ENCODE measurements around the gene PIAS4.
A peak's percentile ranks its signal among the peaks of the same experiment; 100 is the strongest.

Gene PIAS4

DNA sequence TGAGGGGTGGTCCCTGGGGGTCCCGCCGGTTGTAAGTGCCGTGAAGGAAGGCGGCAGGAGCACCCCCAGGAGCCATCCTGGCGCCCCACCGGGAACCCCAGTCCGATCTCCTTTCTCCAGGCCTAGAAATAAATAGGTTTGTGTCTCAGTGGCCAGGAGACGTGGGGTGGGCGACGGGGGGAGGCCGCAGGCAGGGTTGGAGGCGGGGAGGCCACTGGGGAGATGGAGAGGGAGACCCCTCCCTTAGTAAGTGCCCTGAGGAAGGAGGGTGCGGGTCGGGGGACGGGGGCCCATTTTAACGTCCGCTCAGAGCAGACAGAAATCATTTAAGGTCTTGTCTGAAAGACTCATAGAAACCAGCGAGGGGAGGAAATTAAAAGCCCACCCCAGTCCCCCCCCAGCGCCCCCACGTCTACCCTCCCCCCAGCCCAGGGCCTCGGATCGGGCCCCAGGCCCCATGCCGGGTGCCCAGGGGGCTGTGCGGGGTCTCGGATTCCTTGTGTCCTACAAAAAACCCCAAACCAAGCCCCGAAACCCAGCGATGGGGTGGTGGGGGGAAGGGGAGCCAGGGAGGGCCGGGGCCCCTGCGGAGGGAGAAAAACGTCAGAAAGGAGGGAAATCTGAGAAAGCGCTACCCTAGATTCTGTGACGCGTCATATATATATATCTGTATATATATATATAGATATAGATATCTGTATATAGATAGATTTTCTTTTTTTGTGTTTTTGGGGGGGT, 39.6 kb downstream of the PIAS4 start:
- TF ChIP-seq, protein P1, sequence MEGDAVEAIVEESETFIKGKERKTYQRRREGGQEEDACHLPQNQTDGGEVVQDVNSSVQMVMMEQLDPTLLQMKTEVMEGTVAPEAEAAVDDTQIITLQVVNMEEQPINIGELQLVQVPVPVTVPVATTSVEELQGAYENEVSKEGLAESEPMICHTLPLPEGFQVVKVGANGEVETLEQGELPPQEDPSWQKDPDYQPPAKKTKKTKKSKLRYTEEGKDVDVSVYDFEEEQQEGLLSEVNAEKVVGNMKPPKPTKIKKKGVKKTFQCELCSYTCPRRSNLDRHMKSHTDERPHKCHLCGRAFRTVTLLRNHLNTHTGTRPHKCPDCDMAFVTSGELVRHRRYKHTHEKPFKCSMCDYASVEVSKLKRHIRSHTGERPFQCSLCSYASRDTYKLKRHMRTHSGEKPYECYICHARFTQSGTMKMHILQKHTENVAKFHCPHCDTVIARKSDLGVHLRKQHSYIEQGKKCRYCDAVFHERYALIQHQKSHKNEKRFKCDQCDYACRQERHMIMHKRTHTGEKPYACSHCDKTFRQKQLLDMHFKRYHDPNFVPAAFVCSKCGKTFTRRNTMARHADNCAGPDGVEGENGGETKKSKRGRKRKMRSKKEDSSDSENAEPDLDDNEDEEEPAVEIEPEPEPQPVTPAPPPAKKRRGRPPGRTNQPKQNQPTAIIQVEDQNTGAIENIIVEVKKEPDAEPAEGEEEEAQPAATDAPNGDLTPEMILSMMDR (conservative IDR thresholded peaks at IDR 0.05; ENCODE audit: low read length) = no peak
- no peak for DNase-seq (ENCODE audit: low read depth)

GRCh38 chr19:4049432-4049831, 41.9 kb downstream of the PIAS4 start:
- TF ChIP-seq, protein P1 (conservative IDR thresholded peaks at IDR 0.05; ENCODE audit: low read length) = no peak
- no peak for DNase-seq (ENCODE audit: low read depth)

More for the DNA sequence above, 39.6 kb downstream of the PIAS4 start:
- no peak overlapping the region for H3K4me3 ChIP-seq (ENCODE audit: low read length)

GRCh38 chr19:4051175-4052101, 43.9 kb downstream of the PIAS4 start:
- DNase-seq (ENCODE audit: low read depth) = peak; percentile 66

More at GRCh38 chr19:4049432-4049831, 41.9 kb downstream of the PIAS4 start:
- no peak overlapping the region for H3K4me3 ChIP-seq (ENCODE audit: low read length)

GRCh38 chr19:4052114-4052992, 44.8 kb downstream of the PIAS4 start:
- TF ChIP-seq, protein P1 (conservative IDR thresholded peaks at IDR 0.05; ENCODE audit: low read length) = no peak
- H3K4me3 ChIP-seq (ENCODE audit: low read length) = no peak overlapping the region
- no peak for DNase-seq (ENCODE audit: low read depth)

More at GRCh38 chr19:4051175-4052101, 43.9 kb downstream of the PIAS4 start:
- TF ChIP-seq, protein P1 (conservative IDR thresholded peaks at IDR 0.05; ENCODE audit: low read length) = no peak
- H3K4me3 ChIP-seq (ENCODE audit: low read length) = no peak overlapping the region

GRCh38 chr19:4052993-4053422, 45.5 kb downstream of the PIAS4 start:
- TF ChIP-seq, protein P1 (conservative IDR thresholded peaks at IDR 0.05; ENCODE audit: low read length) = no peak
- H3K4me3 ChIP-seq (ENCODE audit: low read length) = no peak overlapping the region
- no peak for DNase-seq (ENCODE audit: low read depth)

DNA sequence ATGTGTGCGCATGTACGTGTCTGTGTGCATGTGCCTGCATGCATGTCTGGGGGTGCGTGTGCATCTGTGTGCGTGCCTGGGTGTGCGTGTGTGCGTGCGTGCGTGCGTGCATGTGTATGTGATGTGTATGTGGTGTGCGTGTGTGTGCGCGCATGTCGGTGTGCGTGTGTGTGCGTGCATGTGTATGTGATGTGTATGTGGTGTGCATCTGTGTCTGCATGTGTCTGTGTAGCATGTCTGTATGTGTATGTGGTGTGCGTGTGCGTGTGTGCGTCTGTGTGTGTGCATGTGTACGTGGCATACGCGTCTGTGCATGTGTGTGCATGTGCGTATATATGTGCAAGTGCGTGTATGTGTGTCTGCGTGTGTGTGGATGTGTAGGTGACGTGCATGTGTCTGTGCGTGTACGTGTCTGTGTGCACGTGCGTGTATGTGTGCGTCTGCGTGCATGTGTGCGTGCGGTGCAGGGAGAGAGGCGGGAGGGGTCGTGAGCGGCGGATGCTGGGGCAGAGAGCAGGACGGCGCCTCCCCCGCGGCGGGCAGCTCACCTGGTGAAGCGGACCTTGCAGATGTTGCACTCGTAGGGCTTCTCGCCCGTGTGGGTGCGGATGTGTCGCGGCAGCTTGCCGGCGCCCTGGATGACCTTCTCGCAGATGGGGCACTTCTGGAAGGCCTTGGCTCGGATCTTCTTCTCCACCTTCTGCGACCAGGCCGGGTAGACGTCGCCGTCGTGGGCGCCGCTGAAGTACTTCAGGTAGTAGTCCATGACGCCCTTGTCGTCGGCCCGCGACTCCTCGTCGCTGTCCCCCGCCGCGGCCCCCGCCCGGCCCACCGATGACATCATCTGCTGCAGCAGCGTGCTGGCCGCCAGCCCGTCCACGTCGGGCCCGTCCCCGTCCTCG, 46.1 kb downstream of the PIAS4 start:
- DNase-seq (ENCODE audit: low read depth) = no peak
- no peak overlapping the region for H3K4me3 ChIP-seq (ENCODE audit: low read length)
- TF ChIP-seq, protein P1 (conservative IDR thresholded peaks at IDR 0.05; ENCODE audit: low read length) = no peak

All from AG10803 (cell line).